Activated naive CD4-positive, alpha-beta T cell treated with anti-CD3 and anti-CD28 coated beads, Interleukin-2, amount 10 ng/mL, durations not matched to agents 7 days and 5 days (primary cell): ENCODE measurements around the gene EMP1.
"Not testable (repeated sequence)": the region's sequence is repeated elsewhere in the genome, so short reads cannot be mapped to it uniquely, and the experiment has no call there.

Source experiments
- CTCF ChIA-PET: fragments of 350-600 bp; sonication (Branson Sonifier 250); formaldehyde crosslinking; loops from one replicate; lab custom pipeline; 2021; ENCODE audit warnings: antibody characterized with exemption; lab: Charles Lee
- DNase-seq: peaks from one replicate; pipeline ENCODE4 v3.0.0-alpha.2; 2020
- H3K27ac Mint-ChIP-seq: one replicate; pipeline ENCODE4 v1.8.0; 2021; ENCODE audit warnings: mild to moderate bottlenecking, moderate library complexity, mixed read lengths
- H3K27me3 Mint-ChIP-seq: one replicate; pipeline ENCODE4 v1.8.0; 2021; ENCODE audit warnings: mild to moderate bottlenecking, mixed read lengths
- H3K36me3 Mint-ChIP-seq: one replicate; pipeline ENCODE4 v1.8.0; 2021; ENCODE audit warnings: mixed read lengths
- H3K4me1 Mint-ChIP-seq: one replicate; pipeline ENCODE4 v1.8.0; 2021; ENCODE audit warnings: mixed read lengths
- H3K4me3 Mint-ChIP-seq: one replicate; pipeline ENCODE4 v1.8.0; 2021; ENCODE audit warnings: mild to moderate bottlenecking, moderate library complexity, mixed read lengths
- H3K9me3 Mint-ChIP-seq: one replicate; pipeline ENCODE4 v1.8.0; 2021; ENCODE audit warnings: mixed read lengths

Gene EMP1

DNA sequence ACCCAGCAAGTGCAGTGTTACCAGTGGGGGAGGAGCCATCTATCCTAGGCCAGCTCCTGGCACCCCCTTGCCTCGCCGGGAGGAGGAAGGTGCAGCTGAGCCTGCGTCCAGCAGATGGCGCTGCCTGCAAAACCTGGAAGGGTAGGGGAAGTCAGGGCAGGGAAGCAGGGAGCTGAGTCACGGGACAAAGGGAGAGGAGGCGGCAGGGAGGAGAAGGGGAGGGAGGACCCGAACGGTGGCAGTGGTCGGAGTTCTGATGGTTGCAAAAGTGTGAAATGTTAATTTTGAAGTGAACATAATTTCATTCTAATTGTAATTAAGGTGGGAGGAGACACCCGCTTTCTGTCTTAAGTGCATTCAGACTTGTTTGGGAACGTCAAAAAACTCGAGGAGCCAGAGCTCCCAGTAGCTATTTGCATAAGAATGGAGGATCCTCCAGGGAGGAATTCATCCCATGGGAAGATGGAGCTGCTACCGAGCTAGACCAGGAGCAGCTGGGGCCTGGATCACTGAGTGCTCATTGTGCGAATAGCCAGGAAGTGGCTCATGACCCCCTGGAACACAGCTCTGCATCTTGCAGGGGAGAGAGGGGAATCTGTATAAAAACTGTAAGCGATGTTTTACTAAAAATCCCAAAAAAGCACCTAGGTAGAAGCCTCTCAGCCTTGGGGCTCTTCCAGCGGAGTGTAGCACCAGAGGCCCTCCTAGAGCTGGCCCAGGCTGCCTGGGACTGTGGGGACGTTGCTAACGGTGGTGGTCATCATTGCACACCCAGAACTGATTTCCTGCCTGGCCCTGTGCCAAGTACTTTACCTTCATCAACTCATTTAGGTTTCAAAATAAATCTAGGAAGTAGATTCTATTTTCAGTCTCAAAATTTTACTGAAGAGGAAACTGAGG is 59.5 kb downstream of the EMP1 start:
- Mint-ChIP-seq H3K4me1 (peaks cover 2% of the 10 kb centered on the region), H3K4me3 (no peak overlapping the region), H3K27ac (no peak overlapping the region), H3K36me3 (no peaks in the 10 kb centered on the region), H3K9me3 (no peaks in the 10 kb centered on the region), H3K27me3 (peaks cover 11% of the 10 kb centered on the region)
- DNase-seq: peak; percentile 85
- CTCF ChIA-PET: interaction anchor here (0.6 to 2.8 kb wide), 30 partner anchors 10 to 911 kb away, joined by 3 to 12 read pairs (median 3); partner anchors contain the start of gene EMP1

GRCh38 chr12:13256692-13257045 is 60.1 kb downstream of the EMP1 start:
- DNase-seq: no peak
- Mint-ChIP-seq H3K36me3 (no peaks in the 10 kb centered on the region), H3K27me3 (peaks cover 11% of the 10 kb centered on the region), H3K4me3 (no peak overlapping the region), H3K27ac (no peak overlapping the region), H3K4me1 (peaks cover 2% of the 10 kb centered on the region), H3K9me3 (no peaks in the 10 kb centered on the region)
- CTCF ChIA-PET: interaction anchor here (0.6 to 2.8 kb wide), 9 partner anchors 10 to 911 kb away, joined by 3 to 11 read pairs (median 4); no protein-coding TSS in a partner anchor

- no peak for DNase-seq
- no peaks in the 10 kb centered on the region for H3K36me3 Mint-ChIP-seq
- H3K27ac Mint-ChIP-seq: no peak overlapping the region
- H3K9me3 Mint-ChIP-seq: no peaks in the 10 kb centered on the region
- no peak overlapping the region for H3K4me3 Mint-ChIP-seq
- peaks cover 11% of the 10 kb centered on the region for H3K27me3 Mint-ChIP-seq
- H3K4me1 Mint-ChIP-seq: peaks cover 2% of the 10 kb centered on the region
- CTCF ChIA-PET: interaction anchor here (1.4 kb wide), 1 partner anchor 14 kb away, joined by 5 read pairs; no protein-coding TSS in a partner anchor
These were observed 60.9 kb downstream of the EMP1 start for GRCh38 chr12:13257356-13257875.

DNA sequence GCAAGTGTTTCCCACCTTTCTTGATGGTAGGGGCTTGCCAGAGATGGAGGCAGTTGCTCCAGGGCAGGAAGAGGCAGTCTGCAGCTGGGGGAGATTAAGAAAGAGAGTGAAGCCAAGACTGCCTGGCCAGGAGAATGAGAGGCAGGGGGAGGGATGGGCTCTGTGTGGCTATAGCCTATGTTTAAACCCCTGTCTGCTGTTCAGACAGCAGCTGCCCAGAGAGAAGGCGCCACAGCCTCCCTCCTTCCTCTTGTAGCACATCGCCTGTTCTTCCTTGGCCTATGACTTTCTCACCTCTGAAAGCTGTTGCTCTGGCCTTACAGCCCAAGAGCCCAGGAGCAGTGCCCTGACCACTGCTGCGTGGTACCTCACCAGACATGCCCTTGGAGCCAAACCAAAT is 61.7 kb downstream of the EMP1 start:
- Mint-ChIP-seq H3K27me3 (peaks cover 11% of the 10 kb centered on the region), H3K27ac (no peak overlapping the region), H3K4me3 (no peak overlapping the region), H3K4me1 (peaks cover 2% of the 10 kb centered on the region), H3K36me3 (no peaks in the 10 kb centered on the region), H3K9me3 (no peaks in the 10 kb centered on the region)
- CTCF ChIA-PET: interaction anchor here (1.4 kb wide), 1 partner anchor 13 kb away, joined by 5 read pairs; no protein-coding TSS in a partner anchor
- no peak for DNase-seq

GRCh38 chr12:13258717-13259119 is 62.2 kb downstream of the EMP1 start:
- no peaks in the 10 kb centered on the region for H3K9me3 Mint-ChIP-seq
- H3K36me3 Mint-ChIP-seq: no peaks in the 10 kb centered on the region
- no peak overlapping the region for H3K4me3 Mint-ChIP-seq
- H3K27ac Mint-ChIP-seq: no peak overlapping the region
- peaks cover 11% of the 10 kb centered on the region for H3K27me3 Mint-ChIP-seq
- CTCF ChIA-PET: interaction anchor here (0.7 kb wide), 1 partner anchor 8 kb away, joined by 3 read pairs; no protein-coding TSS in a partner anchor
- H3K4me1 Mint-ChIP-seq: peaks cover 2% of the 10 kb centered on the region
- no peak for DNase-seq

- H3K9me3 Mint-ChIP-seq, DNase-seq, H3K4me3 Mint-ChIP-seq, CTCF ChIA-PET, H3K27ac Mint-ChIP-seq, H3K4me1 Mint-ChIP-seq, H3K36me3 Mint-ChIP-seq: not testable (repeated sequence)
- peaks cover 11% of the 10 kb centered on the region for H3K27me3 Mint-ChIP-seq
These were observed 63.1 kb downstream of the EMP1 start for GRCh38 chr12:13259625-13260024.

GRCh38 chr12:13267826-13268225 is 71.3 kb downstream of the EMP1 start:
- H3K27ac Mint-ChIP-seq, H3K9me3 Mint-ChIP-seq, H3K36me3 Mint-ChIP-seq, H3K4me3 Mint-ChIP-seq, DNase-seq, H3K4me1 Mint-ChIP-seq: not testable (repeated sequence)
- CTCF ChIA-PET: interaction anchor here (0.9 to 1.9 kb wide), 2 partner anchors 10 to 12 kb away, joined by 4 to 8 read pairs; no protein-coding TSS in a partner anchor
- peaks cover 16% of the 10 kb centered on the region for H3K27me3 Mint-ChIP-seq

DNA sequence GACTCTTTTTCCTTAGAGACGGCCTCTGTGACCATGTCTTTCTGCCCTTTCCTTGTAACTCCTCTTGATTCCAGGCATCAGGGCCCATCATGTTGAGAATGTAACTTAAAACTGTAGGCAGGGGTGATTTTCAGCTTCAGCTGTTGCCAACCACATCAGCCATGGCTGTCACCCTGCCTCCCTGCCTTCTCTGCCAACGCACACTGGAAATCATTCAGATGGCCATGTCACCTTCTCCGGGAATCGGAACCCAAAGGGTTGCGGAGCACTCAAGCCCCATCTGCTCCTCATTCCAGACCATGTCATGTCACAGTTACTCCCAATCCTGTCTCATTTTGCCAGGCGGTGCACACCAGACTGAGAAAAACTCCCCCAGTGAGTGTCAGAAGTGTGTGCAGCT is 72.1 kb downstream of the EMP1 start:
- CTCF ChIA-PET: interaction anchor here (1.4 kb wide), 1 partner anchor 13 kb away, joined by 4 read pairs; no protein-coding TSS in a partner anchor
- Mint-ChIP-seq H3K27ac (no peak overlapping the region), H3K27me3 (peaks cover 16% of the 10 kb centered on the region), H3K4me1 (no peaks in the 10 kb centered on the region), H3K9me3 (no peaks in the 10 kb centered on the region), H3K4me3 (no peak overlapping the region), H3K36me3 (no peaks in the 10 kb centered on the region)
- no peak for DNase-seq
